HS-27A (cell line): ENCODE measurements around the gene ZNF687.

Source experiments
- DNase-seq: peaks from one replicate; pipeline ENCODE4 v3.0.0-alpha.2; 2012; ENCODE audit warnings: low read depth, missing footprints

Gene ZNF687

DNA sequence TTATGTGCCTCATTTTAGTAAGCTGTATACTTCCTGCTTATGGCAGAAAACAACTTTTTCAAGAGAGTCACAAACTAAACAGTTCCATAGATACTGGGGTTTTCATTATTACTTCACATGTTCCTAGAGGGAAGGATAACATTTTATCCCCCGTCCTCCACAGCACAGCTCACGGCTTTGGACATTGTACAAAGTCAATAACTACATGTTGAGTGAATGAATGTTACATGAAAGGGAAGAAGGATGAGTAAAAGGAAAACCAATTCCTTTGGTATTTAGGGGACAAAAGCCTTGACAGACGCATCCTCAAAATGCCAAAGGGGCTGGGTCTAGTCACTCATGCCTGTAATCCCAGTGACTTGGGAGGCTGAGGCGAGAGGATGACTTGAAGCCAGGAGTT, 30.3 kb downstream of the ZNF687 start:
- no peak for DNase-seq

DNA sequence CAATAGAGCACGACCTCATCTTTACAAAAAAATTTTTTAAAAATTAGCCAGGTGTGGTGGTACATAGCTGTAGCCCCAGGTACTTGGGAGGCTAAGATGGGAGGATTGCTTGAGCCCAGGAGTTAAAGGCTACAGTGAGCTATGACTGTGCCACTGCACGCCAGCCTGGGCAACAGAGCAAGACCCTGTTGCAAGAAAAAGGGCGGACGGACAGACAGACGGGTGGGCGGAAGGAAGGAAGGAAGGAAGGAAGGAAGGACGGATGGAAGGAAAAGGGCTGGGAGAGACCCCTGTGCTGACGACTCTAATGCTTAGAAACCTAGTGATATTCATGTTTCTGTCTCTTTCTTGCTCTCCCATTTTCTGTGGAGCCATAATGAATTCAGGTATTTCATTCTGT, 30.7 kb downstream of the ZNF687 start:
- DNase-seq = no peak

DNA sequence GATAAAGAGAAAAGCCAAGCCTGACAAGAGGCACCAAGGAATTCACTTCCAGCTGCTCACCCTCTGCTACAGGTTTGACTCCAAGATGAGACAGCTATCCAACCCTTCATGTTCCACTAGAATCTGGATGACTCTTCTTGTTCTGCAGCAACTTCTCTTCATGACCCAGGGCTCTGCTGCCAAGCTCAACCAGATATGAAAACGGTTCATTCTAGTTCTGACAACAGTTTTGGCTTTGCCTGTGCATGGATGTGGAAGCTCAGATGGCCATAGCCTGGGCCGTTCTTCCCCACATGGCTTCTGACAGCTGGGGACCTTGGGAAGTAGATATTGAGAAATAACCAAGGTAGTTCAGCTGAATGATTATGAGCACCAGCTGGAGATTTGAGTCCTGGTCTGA, 31.4 kb downstream of the ZNF687 start:
- DNase-seq = no peak

DNA sequence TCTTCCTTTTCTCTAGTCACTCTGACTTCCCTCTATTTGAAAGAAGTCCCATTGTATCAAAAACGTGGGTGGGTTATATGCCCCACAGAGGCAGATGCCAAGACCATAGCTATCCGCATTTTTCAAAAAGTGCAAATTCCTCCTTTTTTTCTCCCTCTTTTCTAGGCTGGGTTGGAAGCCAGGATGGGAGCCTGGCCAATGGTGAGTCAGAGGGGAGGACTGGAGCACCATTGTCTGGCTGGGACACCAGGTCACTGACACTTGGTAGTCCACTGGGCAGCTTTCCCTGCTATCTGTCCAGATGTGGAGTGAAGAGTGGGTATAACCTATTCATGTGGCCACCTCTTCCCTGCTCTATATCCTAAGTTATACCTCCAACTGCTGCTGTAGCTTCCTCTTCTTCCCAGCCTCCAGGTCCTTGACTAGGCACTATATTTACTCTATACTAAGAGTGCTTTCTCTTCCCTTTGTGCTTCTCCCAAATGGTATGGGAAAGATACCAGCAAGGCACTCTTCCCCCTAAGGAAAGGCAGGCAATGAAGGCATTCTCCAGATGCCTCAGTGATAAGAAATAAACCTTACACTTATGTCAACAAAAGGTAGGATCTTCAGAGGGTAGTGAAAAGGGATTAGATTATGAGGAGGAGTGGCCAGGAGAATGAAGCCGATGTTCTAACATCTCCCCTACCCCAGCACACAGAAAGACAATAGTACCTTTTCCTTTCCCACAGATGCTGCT, 32.2 kb downstream of the ZNF687 start:
- DNase-seq = peak; percentile 64

DNA sequence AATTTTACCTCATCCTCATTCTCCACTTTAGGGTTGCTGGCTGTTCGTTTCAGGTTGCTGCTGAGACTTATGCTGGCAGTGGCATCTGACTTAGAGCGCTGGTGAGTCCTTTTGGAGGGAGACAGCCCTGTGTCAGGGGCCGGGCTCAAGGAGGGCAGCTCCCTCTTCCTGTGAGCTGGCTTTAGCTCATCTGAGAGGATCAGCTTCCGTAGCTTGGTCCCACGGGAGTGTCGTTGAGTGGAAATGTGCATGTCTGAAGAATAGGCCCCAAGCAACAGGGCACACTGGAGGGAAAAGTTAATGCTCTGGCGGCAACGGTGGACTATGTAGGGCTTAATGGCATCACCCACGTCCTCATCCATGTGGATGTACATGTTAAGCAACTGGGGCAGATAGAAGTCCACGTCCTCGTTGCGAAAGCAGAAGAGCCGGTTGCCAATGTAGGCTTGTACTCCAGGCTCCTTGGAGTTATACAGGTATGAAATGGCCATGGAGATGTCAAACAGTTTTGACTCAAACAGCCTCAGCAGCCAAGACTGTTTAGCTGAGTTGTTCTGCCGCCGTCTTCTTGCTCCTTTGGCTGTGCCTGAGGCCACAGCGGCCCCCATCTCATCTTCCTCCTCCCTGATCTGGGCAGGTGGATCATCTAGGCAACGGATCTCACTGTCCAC, 33.6 kb downstream of the ZNF687 start:
- DNase-seq = no peak

DNA sequence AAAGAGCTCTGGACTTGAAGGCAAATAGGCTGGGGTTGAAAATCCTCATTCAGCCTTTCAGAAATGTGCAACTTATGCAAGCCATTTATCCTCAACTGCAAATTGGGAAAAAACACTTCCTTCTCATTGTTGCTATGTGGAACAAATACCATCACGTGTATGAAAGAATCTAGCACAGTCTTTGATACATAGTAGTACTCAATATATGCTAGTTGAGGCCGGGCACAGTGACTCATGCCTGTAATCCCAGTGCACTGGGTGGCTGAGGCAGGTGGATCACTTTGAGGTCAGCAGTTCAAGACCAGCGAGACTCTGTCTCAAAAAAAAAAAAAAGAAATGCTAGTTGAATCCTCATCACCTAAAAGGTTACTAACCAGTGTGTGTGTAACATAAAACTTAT, 36.9 kb downstream of the ZNF687 start:
- DNase-seq = no peak

DNA sequence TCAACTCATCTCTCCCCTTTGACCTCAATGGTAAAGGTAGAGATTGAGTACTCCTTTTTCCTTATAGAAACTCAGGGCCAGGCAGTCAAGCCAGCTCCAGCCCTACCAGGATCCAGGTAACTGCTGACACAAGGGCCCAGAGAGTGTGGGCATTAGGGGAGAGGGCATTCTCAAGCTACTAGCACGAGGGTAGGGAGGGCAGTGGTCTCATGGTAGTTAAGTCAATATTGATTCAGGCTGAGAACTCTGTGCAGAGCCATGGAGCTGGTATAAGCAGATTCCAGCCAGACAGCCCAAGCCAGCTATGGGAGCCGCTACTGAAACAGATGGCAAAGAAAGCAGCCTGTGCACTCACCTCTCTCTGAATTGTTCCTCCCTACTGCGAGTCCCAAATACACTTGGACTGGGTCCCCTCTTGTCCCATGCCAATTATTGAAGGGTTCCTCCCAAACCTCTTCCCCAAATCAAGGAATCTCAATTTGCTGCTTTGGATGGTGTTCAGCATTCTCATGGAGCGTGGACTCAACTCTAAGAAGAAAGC, 42.4 kb downstream of the ZNF687 start:
- DNase-seq = no peak

DNA sequence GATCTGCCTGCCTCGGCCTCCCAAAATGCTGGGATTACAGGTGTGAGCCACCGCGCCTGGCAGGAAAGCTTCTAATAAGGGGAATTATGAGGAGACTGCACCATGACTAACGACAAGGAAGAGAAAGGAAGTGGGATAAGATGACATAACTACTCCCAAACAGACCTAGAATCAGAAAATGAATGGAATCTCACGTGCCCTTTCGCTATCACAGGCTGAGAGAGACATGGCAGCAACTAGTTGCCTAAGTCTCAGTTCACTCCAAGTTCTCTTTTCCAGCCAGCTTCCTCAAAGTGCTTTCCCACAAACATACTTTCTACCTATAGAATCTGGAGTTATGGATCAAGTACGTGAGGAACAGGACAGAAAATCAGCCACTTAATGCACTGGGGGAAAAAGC, 43.1 kb downstream of the ZNF687 start:
- no peak for DNase-seq

DNA sequence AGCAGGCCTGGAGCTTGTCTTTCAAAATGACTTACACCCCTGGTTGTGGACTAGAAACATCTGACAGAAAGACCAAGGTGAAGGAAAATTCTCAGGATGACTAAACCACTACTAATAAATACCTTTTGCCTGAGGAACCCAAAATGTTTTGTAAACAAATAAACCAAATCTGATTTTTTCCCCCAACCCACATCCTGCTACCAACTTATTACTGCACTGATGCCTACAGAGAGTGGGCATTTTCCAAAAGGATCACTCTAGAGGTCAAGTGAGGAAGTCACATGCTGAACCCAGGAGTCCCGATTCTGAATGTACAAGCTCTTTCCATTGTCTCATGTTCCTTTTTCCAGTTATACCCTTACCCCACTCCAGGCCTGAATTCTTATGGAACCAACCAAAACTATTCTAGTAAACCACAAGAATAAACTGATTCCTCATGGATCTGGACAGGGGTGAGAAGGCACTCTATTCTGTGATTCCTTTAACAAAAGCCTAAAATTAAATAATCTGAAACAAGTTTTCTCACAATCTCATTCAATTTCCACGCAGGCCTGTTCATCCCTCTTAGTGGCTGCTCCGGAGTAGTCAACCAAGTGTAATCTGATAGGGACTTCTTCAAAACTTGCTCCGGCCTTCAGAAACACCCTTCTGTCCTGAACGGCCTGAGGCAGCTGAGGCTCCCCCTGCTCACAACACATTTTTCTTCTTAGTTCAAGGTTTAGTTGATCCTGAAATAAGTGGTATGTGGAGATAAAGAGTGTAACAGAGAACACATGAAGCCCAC, 43.7 kb downstream of the ZNF687 start:
- DNase-seq = no peak

DNA sequence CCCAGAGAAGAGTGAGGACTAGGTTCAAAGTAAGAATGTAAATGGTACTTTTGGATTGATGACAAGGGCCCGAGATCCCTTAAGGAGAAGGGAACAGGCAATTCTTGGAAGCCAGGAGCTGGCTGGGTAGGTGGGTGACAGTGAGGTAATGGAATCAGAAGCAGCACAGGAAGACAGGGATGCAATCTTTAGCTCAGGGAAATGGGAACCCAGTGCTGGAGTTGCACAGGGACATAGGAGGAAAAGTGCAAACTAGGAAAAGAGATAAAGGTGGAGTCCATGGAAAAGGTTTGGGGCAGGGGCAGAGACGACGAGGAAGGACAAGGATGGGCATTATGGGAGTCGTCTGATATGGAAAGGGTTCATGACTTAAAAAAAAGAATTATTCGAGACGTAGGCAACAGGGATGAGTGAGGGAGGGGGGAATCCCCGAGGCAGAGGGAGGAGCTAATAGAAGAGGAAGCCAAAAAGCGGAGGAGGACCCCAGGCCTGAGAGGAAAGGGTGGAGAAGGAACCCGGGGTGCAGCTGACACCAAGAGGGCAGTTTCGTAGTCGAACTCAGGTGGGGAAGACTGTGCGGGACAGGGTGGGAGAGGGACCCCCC, 44.6 kb downstream of the ZNF687 start:
- DNase-seq = no peak

DNA sequence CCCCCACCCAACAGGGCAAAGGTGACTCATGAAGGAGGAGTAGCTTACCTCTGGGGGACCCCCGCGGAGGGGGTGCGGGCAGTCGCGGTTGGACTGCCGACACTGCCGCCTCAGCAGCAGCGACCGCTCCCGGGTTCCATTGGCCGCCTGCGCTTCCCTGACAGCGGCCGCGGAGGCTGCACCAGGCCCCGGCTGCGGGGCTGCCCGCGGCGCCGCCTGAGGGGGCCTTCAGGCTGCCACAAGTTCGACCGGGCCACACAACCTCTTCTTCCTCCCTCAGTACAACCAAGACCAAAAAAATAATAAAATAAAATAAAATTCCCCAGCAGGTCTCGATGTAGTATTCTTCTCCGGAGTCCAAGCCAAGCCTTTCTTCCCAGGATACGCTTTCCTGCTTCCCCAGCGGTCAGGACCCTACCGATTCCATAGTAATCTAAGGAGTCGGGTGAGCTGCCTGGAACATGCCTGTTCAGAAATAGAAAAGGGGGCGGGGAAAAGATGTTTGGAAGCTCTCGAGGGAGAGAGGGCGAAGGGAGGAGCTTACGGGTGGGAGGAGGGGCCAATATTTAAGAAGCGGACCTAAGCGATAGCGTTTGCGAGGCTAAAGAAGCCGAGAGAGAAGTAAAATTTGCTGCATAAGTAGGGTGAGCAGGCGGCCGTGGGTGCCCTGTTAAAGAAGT, 45.3 kb downstream of the ZNF687 start, which contains the start of gene PI4KB:
TSS of gene PI4KB (minus strand) at position 194 of the 680 bp plus-strand sequence. CDS start 10,935 bp downstream, outside the sequence.
- peak; percentile 95 for DNase-seq

DNA sequence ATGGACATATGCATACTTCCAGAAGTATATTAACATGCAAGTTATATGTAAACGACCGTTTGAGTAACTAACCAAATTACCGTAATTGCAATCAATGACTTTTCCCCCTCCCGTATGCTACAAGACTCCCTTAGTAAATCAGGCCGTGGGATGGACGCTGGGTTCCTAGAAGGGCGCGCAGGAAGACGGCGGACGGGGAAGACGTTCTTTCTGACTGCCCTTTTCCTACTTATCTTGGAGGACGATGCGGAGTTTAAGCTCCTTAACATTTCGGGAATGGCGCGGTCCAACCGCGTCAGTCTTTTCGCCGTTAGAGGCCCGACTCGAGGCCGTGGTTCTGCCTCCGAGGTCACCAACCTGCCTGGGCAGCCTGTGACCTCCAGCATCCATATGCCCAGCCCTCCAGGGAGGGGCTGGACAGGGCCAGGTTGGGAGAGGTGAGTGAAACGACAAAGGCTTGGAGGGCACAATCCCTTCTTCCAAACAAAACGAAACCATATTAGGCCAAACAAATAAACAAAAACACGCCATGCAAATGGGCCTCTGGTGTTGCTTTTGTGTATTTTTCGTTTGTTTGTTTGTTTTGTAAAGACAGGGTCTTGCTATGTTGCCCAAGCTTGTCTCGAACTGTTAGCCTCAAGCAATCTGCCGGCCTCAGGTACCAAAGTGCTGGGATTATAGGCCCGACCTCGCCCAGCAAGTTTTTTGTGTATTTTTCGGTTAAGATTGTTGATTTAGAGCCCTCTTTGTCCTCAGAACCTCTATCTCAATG, 46.0 kb downstream of the ZNF687 start:
- peak; percentile 31 for DNase-seq

DNA sequence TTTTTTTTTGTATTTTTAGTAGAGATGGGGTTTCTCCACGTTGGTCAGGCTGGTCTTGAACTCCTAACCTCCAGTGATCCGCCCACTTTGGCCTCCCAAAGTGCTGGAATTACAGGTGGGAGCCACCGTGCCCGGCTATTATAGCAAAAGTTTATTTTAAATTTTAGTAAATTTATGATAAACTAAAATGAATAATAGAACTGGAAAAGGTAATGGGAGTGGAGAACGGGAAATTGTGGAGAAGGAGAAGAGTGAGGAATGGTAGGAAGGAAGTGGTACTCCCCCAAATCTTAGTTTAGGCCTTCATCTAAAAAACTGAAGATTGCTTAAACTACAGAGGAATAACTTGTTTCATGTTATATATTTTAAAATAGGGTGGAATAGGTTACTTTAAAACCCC, 52.7 kb downstream of the ZNF687 start:
- no peak for DNase-seq

DNA sequence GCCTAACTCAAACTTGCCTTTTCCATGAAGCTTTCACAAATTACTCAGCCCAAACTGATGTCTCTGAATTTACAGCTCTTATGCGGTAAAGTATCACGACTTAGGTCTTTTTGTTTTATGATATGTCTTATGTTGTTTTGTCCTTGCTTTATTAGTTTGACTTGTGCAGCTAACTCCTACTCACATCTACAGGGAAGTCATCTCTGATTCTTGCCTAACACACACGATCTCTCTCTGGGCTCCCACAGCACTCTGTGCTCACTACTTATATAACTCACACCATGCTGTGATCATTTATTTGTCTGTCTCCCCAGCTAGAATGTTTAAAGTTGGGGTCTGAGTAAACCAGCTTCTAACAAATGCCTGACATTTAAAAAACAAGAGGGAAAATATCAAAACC, 54.5 kb downstream of the ZNF687 start:
- no peak for DNase-seq

DNA sequence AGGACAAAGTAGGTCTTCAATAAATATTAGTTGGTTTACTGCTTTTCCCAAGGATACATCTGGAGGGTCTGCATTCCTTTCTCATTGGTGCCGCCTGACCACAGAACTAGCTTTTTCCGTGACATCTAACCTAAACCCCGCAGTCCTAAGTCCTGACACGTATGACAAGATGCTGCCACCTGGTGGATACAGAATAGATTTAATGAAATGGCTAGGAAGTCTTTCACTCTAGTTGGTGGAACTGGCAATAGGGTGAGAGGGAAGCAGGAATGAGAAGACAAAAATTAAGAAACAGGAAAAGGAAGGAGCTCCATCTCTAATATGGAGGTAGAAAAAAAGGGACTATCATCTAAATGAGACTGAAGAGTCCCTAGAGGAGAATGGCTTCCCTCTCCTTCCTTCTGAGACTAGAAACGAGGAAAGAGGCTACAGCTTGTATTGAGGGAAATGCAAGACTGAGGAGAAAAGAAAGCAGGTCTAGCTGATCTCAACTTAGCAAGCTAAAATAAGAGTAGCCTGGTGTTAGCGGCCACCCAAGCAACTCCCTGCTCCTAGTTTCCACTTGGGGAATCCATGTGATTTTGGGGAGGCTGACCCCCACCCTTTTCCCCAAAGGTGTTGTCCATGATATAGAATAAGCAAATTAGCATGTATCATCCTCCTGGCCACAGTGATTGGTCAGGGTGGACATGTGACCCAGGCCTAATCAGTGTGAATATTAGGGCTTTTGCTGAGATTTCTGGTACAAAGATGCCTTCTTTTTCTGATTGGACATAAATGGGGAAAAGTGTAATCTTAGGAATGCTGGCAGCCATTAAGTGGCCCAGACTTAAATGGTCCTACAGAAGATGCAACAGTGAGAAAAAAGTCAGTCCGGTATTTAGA, 59.0 kb downstream of the ZNF687 start:
- DNase-seq = peak; percentile 51
